Right lobe of liver (tissue), 4 donors: ENCODE results near the gene EPHA10.

Experiments used
- CTCF ChIP-seq, 4 donors: fragments of 200-600 bp in 3 of 4; fragments of 450-650 bp in 1 of 4; IDR thresholded peaks; one replicate each; pipeline versions ENCODE4 v1.5.1 to v1.8.0; 2016 to 2022; ENCODE audit warnings: antibody characterized with exemption in 4 of 4, mild to moderate bottlenecking in 2 of 4
- POLR2A ChIP-seq: fragments of 450-650 bp; IDR thresholded peaks from one replicate; pipeline ENCODE4 v1.6.1; 2017; ENCODE audit warnings: antibody characterized with exemption, mild to moderate bottlenecking
- donor health status: DM: no; HTN: no; CAD: no.
- donor health status: DM: no; HTN: no; CAD: no.
- donor health status: DM: no; HTN: yes; CAD: no.

- TF ChIP-seq CTCF (IDR thresholded peaks at IDR 0.05), result no peak
- no peak for TF ChIP-seq POLR2A
Measured at GRCh38 chr1:37755290-37755689, 9.6 kb downstream of the EPHA10 start.
